ENCODE measurements around the gene TRMT5. TPM values are rescaled to one million over a fixed set of nuclear protein-coding genes. Genes with fewer than 3 reads are reported as not detected.

TRMT5 gene
- polyA plus RNA-seq, 1 of the 3 experiments (the other 2 are of a cell fraction), result 4.0 TPM

DNA sequence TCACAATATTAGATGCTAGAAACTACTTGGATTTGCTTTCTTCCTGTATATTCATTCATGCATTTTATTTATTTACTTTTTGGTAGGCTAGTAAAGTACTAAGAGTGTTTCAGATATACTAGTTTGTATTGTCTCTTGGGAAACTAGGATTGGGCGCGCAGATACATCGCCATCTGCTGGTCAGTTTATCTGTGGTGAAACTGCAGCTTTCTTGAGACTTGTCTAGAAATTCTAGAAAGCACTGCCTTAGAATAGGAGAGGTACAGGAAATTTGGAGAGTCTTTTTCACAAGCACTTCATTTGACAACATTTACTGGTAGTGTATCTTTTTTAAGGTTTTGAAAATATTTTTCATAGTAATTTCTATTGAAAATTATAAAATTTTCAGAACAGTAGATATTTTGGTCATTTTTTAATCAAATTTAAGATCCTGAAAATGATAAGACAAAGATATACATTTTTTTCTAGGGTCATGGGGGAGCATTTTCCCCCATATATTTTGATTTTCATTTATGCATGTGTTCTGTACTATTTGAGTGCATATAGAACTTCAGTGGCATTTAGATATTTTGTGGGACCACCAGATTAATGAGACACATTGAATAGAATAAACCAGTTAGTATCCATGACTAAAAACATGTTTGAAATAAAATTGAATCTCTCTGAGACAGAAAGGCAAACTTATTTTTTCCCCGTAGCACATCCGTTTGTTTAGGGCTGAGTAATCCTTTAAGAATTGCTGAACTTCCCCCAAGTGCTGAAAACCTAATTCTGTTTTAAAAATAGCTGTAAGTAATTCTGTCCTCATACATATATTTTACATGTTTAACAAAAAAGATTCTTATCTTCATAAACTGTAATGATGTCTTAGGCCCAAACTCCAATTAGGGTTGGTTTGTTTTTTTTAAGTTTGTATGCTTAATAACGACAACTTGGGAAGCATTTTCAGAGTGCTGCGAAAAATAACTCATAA, 44.7 kb upstream of the TRMT5 start:
- DNase-seq, result peak; percentile 41
- peaks cover 0 to 27% of the 10 kb centered on the region in 2 experiments; a peak in 3 of 4 replicates for H3K4me1 ChIP-seq (ENCODE audit: control insufficient read depth in 1 of 2, insufficient read depth in 2 of 2, low read depth in 1 of 2, low read length in 1 of 2)
- no peaks in the 10 kb centered on the region for H3K9me2 ChIP-seq
- peak overlapping the region; percentile 75 to 83; a peak in 3 of 4 replicates for H3K27ac ChIP-seq (ENCODE audit: low read depth in 2 of 2, low read length in 1 of 2)
- peaks cover 0 to 6% of the 10 kb centered on the region in 2 experiments for H3K36me3 ChIP-seq (replicated peaks in 1 of 2; ENCODE audit: control insufficient read depth in 1 of 2, insufficient read depth in 2 of 2, low read length in 1 of 2)
- peak overlapping the region in 1 of 2 experiments; percentile 7; a peak in 1 of 4 replicates for H3K4me3 ChIP-seq (ENCODE audit: low read depth in 2 of 2, low read length in 1 of 2)
- CTCF ChIA-PET, result interaction anchor here (0.6 to 2.7 kb wide), 31 partner anchors 7 to 878 kb away, joined by 3 to 14 read pairs (median 4); partner anchors contain the start of genes SIX1, SLC38A6 and TRMT5
- H2AFZ ChIP-seq (ENCODE audit: low read depth), result peak overlapping the region; percentile 19; the same call in 1 of the 2 replicates
- no peaks in the 10 kb centered on the region; the same call in 1 of the 2 replicates for H3K79me2 ChIP-seq (ENCODE audit: insufficient read depth)
- POLR2A ChIA-PET, result no interaction called here
- H3K9ac ChIP-seq, result peak overlapping the region; percentile 42; the same call in 1 of the 2 replicates
- H3K9me3 ChIP-seq, result no peaks in the 10 kb centered on the region
- H3K27me3 ChIP-seq (ENCODE audit: insufficient read depth), result no peaks in the 10 kb centered on the region
- no peaks in the 10 kb centered on the region for H4K20me1 ChIP-seq (ENCODE audit: insufficient read depth)
- 27% methylated on average over 7 of the region's 7 CpGs for WGBS (ENCODE audit: low lambda C conversion rate)
- peak overlapping the region; percentile 55 for H3K4me2 ChIP-seq
- peaks cover 19% of the 10 kb centered on the region for H3F3A ChIP-seq (replicated peaks; ENCODE audit: insufficient read depth)
- TF ChIP-seq NFIC (IDR thresholded peaks at IDR 0.05; ENCODE audit: borderline replicate concordance), result no peak
- TF ChIP-seq, protein P1, sequence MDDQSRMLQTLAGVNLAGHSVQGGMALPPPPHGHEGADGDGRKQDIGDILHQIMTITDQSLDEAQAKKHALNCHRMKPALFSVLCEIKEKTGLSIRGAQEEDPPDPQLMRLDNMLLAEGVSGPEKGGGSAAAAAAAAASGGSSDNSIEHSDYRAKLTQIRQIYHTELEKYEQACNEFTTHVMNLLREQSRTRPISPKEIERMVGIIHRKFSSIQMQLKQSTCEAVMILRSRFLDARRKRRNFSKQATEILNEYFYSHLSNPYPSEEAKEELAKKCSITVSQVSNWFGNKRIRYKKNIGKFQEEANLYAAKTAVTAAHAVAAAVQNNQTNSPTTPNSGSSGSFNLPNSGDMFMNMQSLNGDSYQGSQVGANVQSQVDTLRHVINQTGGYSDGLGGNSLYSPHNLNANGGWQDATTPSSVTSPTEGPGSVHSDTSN (IDR thresholded peaks at IDR 0.05), result peak; percentile 48; the same call in 1 of the 2 replicates
- peak; percentile 78; the same call in 1 of the 2 replicates for TF ChIP-seq MEF2A (IDR thresholded peaks at IDR 0.05; ENCODE audit: borderline replicate concordance, low read depth)
- TF ChIP-seq EP300 (IDR thresholded peaks at IDR 0.05; ENCODE audit: borderline replicate concordance in 1 of 2, low read depth in 1 of 2, low read length in 1 of 2), result peak in 1 of 2 experiments; percentile 30; a peak in 1 of 4 replicates
- no peak for TF ChIP-seq GABPA (IDR thresholded peaks at IDR 0.05; ENCODE audit: low read depth)
- TF ChIP-seq TCF12 (IDR thresholded peaks at IDR 0.05), result peak; percentile 42; the same call in 1 of the 2 replicates
- no peak for TF ChIP-seq USF1 (IDR thresholded peaks at IDR 0.05; ENCODE audit: borderline replicate concordance, low read depth)
- no peak for TF ChIP-seq GATA2 (CRISPR knock-in tag; IDR thresholded peaks at IDR 0.05)
- TF ChIP-seq, protein P2, sequence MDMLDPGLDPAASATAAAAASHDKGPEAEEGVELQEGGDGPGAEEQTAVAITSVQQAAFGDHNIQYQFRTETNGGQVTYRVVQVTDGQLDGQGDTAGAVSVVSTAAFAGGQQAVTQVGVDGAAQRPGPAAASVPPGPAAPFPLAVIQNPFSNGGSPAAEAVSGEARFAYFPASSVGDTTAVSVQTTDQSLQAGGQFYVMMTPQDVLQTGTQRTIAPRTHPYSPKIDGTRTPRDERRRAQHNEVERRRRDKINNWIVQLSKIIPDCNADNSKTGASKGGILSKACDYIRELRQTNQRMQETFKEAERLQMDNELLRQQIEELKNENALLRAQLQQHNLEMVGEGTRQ (IDR thresholded peaks at IDR 0.05; ENCODE audit: borderline replicate concordance, low read depth, low read length), result no peak
- no peak for TF ChIP-seq FOXM1 (IDR thresholded peaks at IDR 0.05; ENCODE audit: low read depth)
- TF ChIP-seq ELF1 (IDR thresholded peaks at IDR 0.05), result no peak
- TF ChIP-seq MAX (IDR thresholded peaks at IDR 0.05; ENCODE audit: low read depth), result no peak
- TF ChIP-seq JUND (IDR thresholded peaks at IDR 0.05), result peak; percentile 49
- no peak for TF ChIP-seq ZBTB33 (IDR thresholded peaks at IDR 0.05; ENCODE audit: borderline replicate concordance, low read depth)
- TF ChIP-seq RFX5 (IDR thresholded peaks at IDR 0.05; ENCODE audit: low read length), result no peak
- TF ChIP-seq, protein P3, sequence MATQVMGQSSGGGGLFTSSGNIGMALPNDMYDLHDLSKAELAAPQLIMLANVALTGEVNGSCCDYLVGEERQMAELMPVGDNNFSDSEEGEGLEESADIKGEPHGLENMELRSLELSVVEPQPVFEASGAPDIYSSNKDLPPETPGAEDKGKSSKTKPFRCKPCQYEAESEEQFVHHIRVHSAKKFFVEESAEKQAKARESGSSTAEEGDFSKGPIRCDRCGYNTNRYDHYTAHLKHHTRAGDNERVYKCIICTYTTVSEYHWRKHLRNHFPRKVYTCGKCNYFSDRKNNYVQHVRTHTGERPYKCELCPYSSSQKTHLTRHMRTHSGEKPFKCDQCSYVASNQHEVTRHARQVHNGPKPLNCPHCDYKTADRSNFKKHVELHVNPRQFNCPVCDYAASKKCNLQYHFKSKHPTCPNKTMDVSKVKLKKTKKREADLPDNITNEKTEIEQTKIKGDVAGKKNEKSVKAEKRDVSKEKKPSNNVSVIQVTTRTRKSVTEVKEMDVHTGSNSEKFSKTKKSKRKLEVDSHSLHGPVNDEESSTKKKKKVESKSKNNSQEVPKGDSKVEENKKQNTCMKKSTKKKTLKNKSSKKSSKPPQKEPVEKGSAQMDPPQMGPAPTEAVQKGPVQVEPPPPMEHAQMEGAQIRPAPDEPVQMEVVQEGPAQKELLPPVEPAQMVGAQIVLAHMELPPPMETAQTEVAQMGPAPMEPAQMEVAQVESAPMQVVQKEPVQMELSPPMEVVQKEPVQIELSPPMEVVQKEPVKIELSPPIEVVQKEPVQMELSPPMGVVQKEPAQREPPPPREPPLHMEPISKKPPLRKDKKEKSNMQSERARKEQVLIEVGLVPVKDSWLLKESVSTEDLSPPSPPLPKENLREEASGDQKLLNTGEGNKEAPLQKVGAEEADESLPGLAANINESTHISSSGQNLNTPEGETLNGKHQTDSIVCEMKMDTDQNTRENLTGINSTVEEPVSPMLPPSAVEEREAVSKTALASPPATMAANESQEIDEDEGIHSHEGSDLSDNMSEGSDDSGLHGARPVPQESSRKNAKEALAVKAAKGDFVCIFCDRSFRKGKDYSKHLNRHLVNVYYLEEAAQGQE (IDR thresholded peaks at IDR 0.05; ENCODE audit: low read depth, low read length), result no peak
- no peak for TF ChIP-seq TEAD4 (IDR thresholded peaks at IDR 0.05; ENCODE audit: borderline replicate concordance, insufficient read depth)
- no peak for TF ChIP-seq MXI1 (IDR thresholded peaks at IDR 0.05; ENCODE audit: low read depth, low read length)
- TF ChIP-seq CHD2 (IDR thresholded peaks at IDR 0.05; ENCODE audit: low read length, partially characterized antibody), result no peak
- no peak for TF ChIP-seq RXRA (IDR thresholded peaks at IDR 0.05; ENCODE audit: borderline replicate concordance, low read depth)
- peak; percentile 86 for TF ChIP-seq SMC3 (IDR thresholded peaks at IDR 0.05; ENCODE audit: low read depth, low read length)

Data from SK-N-SH (cell line).